ENCODE measurements around the gene UTF1. TPM values are rescaled to one million over a fixed set of nuclear protein-coding genes. Genes with fewer than 3 reads are reported as not detected.
"Not testable (repeated sequence)": the region's sequence is repeated elsewhere in the genome, so short reads cannot be mapped to it uniquely, and the experiment has no call there.

UTF1 gene
- total RNA-seq, 1 donor from 2014 or later, result not detected

DNA sequence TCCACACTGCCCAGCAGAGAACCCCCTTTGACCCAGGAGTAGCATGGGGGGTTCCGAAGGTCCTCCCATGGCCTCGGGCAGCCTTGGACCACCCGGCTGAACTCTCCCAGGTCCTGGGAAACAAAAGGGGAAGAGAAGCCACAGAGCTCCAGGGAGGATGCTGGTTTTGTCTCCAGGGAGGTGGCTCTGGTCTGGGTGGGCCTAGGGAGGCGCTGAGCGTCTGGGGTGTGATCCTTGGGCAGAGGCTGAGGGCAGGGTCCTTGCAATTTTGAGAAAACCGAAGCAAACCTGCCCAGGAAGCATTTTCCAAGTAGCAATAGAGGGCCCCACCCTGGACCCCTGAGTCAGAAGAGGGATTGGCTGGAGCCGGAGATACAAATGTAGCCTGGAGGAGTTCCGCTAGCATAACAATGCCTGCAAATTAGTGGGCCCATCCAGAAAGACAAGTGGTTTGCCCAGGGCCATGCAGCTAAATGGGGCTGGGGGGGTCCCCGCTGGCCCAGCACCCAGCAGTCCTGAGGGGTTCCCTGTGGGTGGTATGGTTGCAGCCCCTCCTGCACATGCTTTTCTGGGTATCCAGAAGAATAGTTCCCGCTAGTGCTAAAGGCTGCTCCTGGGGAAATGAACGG, 2.0 kb downstream of the UTF1 start:
- DNase-seq (ENCODE audit: low spot score), result no peak
- Mint-ChIP-seq H3K4me3 (ENCODE audit: unreplicated experiment) (no peak overlapping the region), H3K27ac (ENCODE audit: unreplicated experiment) (no peak overlapping the region), H3K4me1 (ENCODE audit: low read depth) (peaks cover 3% of the 10 kb centered on the region), H3K27me3 (ENCODE audit: low read depth) (peaks cover 56% of the 10 kb centered on the region), H3K36me3 (ENCODE audit: low read depth) (no peaks in the 10 kb centered on the region), H3K9me3 (ENCODE audit: low read depth) (no peaks in the 10 kb centered on the region)
- TF ChIP-seq CTCF (IDR thresholded peaks at IDR 0.05), result no peak

DNA sequence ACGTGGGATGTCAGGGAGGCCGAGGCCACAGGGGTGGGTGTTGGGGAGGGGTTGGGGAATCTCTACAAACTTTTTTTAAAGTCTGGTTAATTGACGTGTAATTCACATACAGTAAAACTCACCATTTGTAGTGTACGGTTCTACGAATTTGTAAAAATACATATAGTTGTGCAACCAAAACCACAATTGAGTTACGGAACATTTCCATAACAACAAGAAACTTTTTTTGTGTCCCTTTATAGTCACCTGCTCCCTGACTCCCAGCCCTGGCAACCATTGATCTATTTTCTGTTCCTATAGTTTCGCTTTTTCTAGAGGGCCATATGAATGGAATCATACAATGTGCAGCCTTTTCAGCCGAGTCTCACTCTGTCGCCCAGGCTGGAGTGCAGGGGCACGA, 4.8 kb downstream of the UTF1 start:
- not testable (repeated sequence) for H3K9me3 Mint-ChIP-seq (ENCODE audit: low read depth); H3K36me3 Mint-ChIP-seq (ENCODE audit: low read depth); H3K27ac Mint-ChIP-seq (ENCODE audit: unreplicated experiment); H3K4me3 Mint-ChIP-seq (ENCODE audit: unreplicated experiment); H3K4me1 Mint-ChIP-seq (ENCODE audit: low read depth); DNase-seq (ENCODE audit: low spot score)
- H3K27me3 Mint-ChIP-seq (ENCODE audit: low read depth), result peaks cover 51% of the 10 kb centered on the region

DNA sequence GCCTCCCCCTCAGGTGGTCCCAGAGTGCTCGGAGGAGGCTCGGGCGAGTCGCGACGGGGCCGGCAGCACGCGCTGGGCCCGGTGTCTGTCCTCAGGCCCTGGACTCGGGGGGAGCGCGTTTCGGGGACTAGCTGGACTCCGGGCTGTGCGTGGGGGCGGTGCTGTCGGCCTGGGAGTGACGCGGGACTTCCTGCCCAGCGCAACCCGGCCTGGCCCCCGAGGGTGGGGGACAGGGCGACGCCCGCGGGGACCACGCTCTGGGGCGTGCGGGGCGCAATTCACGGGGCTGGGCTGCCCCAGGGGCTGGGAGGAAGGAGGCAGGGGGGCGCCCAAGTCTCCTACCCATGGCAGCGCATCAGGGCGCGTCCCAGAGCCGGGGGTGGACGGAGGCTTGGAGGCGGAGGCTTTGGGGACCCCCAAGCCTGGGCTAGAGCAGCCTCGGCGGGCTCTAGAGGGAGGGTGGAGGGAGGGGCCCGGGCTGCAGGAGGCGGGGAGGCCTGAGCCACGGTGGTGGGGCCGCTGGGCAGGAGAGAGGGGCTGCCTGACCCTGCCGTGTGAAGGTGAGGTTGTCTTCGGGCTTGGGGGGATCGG, 5.3 kb downstream of the UTF1 start:
- no peak for TF ChIP-seq CTCF (IDR thresholded peaks at IDR 0.05)
- Mint-ChIP-seq H3K4me1 (ENCODE audit: low read depth) (no peaks in the 10 kb centered on the region), H3K27ac (ENCODE audit: unreplicated experiment) (no peak overlapping the region), H3K9me3 (ENCODE audit: low read depth) (no peaks in the 10 kb centered on the region), H3K4me3 (ENCODE audit: unreplicated experiment) (no peak overlapping the region), H3K27me3 (ENCODE audit: low read depth) (peaks cover 51% of the 10 kb centered on the region), H3K36me3 (ENCODE audit: low read depth) (no peaks in the 10 kb centered on the region)
- no peak for DNase-seq (ENCODE audit: low spot score)

GRCh38 chr10:133235932-133236331, 5.9 kb downstream of the UTF1 start:
- H3K9me3 Mint-ChIP-seq (ENCODE audit: low read depth), result no peaks in the 10 kb centered on the region
- H3K27ac Mint-ChIP-seq (ENCODE audit: unreplicated experiment), result no peak overlapping the region
- H3K36me3 Mint-ChIP-seq (ENCODE audit: low read depth), result no peaks in the 10 kb centered on the region
- DNase-seq (ENCODE audit: low spot score), result no peak
- H3K4me1 Mint-ChIP-seq (ENCODE audit: low read depth), result no peaks in the 10 kb centered on the region
- H3K27me3 Mint-ChIP-seq (ENCODE audit: low read depth), result peaks cover 55% of the 10 kb centered on the region
- TF ChIP-seq CTCF (IDR thresholded peaks at IDR 0.05), result no peak
- no peak overlapping the region for H3K4me3 Mint-ChIP-seq (ENCODE audit: unreplicated experiment)

DNA sequence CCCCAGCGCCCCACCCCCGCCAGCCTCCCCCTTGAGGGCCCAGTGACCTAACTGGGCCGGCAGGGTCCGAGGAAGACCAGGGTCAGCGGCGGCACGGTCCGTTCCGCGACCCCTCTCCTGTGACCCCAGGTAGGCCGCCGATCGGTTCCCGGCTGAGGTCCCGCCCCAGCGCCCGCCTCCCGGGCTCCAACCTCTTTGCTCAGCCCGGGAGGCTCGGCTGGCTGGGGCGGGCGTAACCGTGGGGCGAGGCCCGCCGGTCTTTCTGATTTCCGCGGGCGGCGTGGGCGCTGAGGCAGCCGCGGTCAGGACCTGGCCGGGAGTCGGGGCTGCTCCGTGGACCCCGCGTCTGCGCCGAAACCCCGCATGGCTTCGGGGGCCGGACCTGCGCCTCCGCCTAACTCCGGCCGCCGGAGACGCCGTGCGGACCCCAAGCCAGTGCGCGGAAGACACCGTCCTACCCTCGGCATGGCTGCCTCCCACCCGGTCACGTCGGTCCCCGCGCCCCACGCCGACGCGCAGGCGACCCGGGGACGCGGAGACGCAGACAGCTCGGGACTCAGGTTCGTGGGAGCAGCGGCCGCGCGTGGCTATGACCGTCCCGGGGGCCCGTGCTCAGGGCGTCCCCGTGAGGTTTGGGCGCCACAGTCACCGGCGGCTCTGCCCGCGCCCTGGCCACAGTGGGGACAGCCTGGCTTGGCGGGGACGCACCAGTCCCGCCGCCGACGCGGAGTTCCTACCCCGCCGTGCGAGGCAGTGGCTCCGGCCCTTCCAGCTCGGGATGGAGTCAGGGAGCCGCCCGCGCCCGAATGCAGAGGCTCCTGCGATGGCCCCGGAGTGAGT, 6.6 kb downstream of the UTF1 start:
- Mint-ChIP-seq H3K27me3 (ENCODE audit: low read depth) (peaks cover 56% of the 10 kb centered on the region), H3K36me3 (ENCODE audit: low read depth) (no peaks in the 10 kb centered on the region)

More for the DNA sequence above, 6.6 kb downstream of the UTF1 start:
- H3K4me3 Mint-ChIP-seq (ENCODE audit: unreplicated experiment), result no peak overlapping the region
- H3K27ac Mint-ChIP-seq (ENCODE audit: unreplicated experiment), result no peak overlapping the region
- no peaks in the 10 kb centered on the region for H3K4me1 Mint-ChIP-seq (ENCODE audit: low read depth)
- no peaks in the 10 kb centered on the region for H3K9me3 Mint-ChIP-seq (ENCODE audit: low read depth)
- no peak for DNase-seq (ENCODE audit: low spot score)
- no peak for TF ChIP-seq CTCF (IDR thresholded peaks at IDR 0.05)

All from chondrocyte (in vitro differentiated cells).